CD4-positive, alpha-beta memory T cell (primary cell): ENCODE results near the gene MAFF. TPM values are rescaled to one million over a fixed set of nuclear protein-coding genes. Genes with fewer than 3 reads are reported as not detected.

Experiments used
- CTCF ChIA-PET: fragments of 350-600 bp; sonication (Branson Sonifier 250); formaldehyde crosslinking; loops from one replicate; lab custom pipeline; 2021; ENCODE audit warnings: inconsistent platforms; ENCODE audit not compliant: partially characterized antibody; lab: Charles Lee
- POLR2A ChIA-PET: fragments of 350-600 bp; sonication (Branson Sonifier 250); formaldehyde crosslinking; loops from one replicate; lab custom pipeline; 2021; ENCODE audit not compliant: partially characterized antibody; lab: Charles Lee
- DNase-seq, 5 donors: peaks; one replicate each; pipeline versions ENCODE4 v3.0.0 to v3.0.0-alpha.2; 2020 to 2022; ENCODE audit warnings: mixed read lengths in 1 of 5
- H3K27ac ChIP-seq: one replicate; pipeline ENCODE4 v1.7.0; 2013; ENCODE audit warnings: low read depth, low read length
- H3K27me3 ChIP-seq: 2 replicates; pipeline ENCODE4 v1.7.0; 2013; ENCODE audit warnings: mild to moderate bottlenecking, low read length, moderate library complexity; ENCODE audit not compliant: insufficient read depth
- H3K36me3 ChIP-seq: 2 replicates; pipeline ENCODE4 v1.7.0; 2013; ENCODE audit warnings: mild to moderate bottlenecking, low read length, moderate library complexity; ENCODE audit not compliant: insufficient read depth
- H3K4me1 ChIP-seq: 2 replicates; pipeline ENCODE4 v1.7.0; 2013; ENCODE audit warnings: mild to moderate bottlenecking, low read length, moderate library complexity; ENCODE audit not compliant: insufficient read depth
- H3K4me3 ChIP-seq, 2 donors: one replicate each; pipeline ENCODE4 v1.7.0; 2013; ENCODE audit warnings: low read length in 2 of 2, mild to moderate bottlenecking in 1 of 2
- H3K9me3 ChIP-seq, 2 donors: one replicate each; pipeline ENCODE4 v1.7.0; 2013; ENCODE audit warnings: low read length in 2 of 2, control low read depth in 1 of 2; ENCODE audit not compliant: control insufficient read depth in 1 of 2
- H3K27ac Mint-ChIP-seq, 7 donors: one replicate each; pipeline ENCODE4 v1.8.0; 2020 to 2021; ENCODE audit warnings: mixed read lengths in 7 of 7, mild to moderate bottlenecking in 6 of 7, inconsistent platforms in 3 of 7, moderate library complexity in 3 of 7
- H3K27me3 Mint-ChIP-seq, 2 donors: one replicate each; pipeline ENCODE4 v1.8.0; 2020 to 2021; ENCODE audit warnings: mixed read lengths in 2 of 2
- H3K36me3 Mint-ChIP-seq, 2 donors: one replicate each; pipeline ENCODE4 v1.8.0; 2020 to 2021; ENCODE audit warnings: mixed read lengths in 2 of 2, inconsistent platforms in 1 of 2, mild to moderate bottlenecking in 1 of 2
- H3K4me1 Mint-ChIP-seq, 4 donors: one replicate each; pipeline ENCODE4 v1.8.0; 2020 to 2021; ENCODE audit warnings: mixed read lengths in 4 of 4, mild to moderate bottlenecking in 1 of 4
- H3K4me3 Mint-ChIP-seq, 8 donors: one replicate each; pipeline ENCODE4 v1.8.0; 2020 to 2021; ENCODE audit warnings: mixed read lengths in 8 of 8, mild to moderate bottlenecking in 7 of 8, moderate library complexity in 6 of 8, inconsistent platforms in 3 of 8
- H3K9me3 Mint-ChIP-seq, 8 donors: one replicate each; pipeline ENCODE4 v1.8.0; 2020 to 2021; ENCODE audit warnings: mixed read lengths in 8 of 8, mild to moderate bottlenecking in 5 of 8, inconsistent platforms in 3 of 8, moderate library complexity in 1 of 8
- intact Hi-C: fragments of 100-400 bp; cut with micrococcal nuclease; formaldehyde crosslinking; loops from one replicate; pipeline ENCODE4 v1.15.1; 2023
- polyA plus RNA-seq, 2 donors: library from polyadenylated mRNA; unstranded; fragments of 300-500 nt; fragmentation: Illumina TruSeq; gene quantifications; one replicate each; pipeline ENCODE4 v1.2.3, GENCODE V29; 2021
- total RNA-seq, 2 experiments: library from RNA; stranded (reverse); gene quantifications; one replicate each; pipeline ENCODE4 v1.2.3, GENCODE V29; 2021

The MAFF gene
- total and polyA plus RNA-seq, 4 experiments from 2014 or later, result 3.3 to 6.8 (median 5.1) TPM

DNA sequence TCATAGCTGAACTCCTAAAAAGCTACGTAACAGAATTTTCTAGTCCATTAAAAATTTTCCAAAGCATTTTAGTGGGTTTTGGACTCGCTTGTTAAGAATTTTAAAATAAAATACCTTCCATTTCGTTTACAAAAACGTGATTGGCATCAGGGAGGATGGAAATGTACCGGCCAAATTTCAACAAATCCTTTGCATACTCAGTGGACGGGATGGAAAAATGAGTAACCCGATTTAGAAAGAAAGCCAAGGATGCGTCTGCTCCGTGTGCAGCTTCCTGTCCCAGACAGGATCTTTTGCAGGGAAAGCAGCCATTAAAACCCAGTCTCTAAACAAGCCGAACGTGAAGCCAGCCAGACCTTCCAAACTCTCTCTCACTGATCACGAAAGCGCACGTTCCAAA lies 55.4 kb downstream of the MAFF start:
- CTCF ChIA-PET, result no interaction called here
- POLR2A ChIA-PET, result no interaction called here
- Histone ChIP-seq H3K36me3 (no peaks in the 10 kb centered on the region), H3K27me3 (no peaks in the 10 kb centered on the region), H3K9me3 (no peaks in the 10 kb centered on the region), H3K27ac (no peak overlapping the region), H3K4me1 (peaks cover 7% of the 10 kb centered on the region), H3K4me3 (no peak overlapping the region)
- intact Hi-C loops, result no loop called here
- no peak overlapping the region for H3K27ac Mint-ChIP-seq
- H3K27me3 Mint-ChIP-seq, result no peaks in the 10 kb centered on the region
- peaks cover 0 to 5% of the 10 kb centered on the region in 2 donors for H3K36me3 Mint-ChIP-seq
- H3K4me3 Mint-ChIP-seq, result no peak overlapping the region
- no peak for DNase-seq
- H3K9me3 Mint-ChIP-seq, result no peaks in the 10 kb centered on the region
- H3K4me1 Mint-ChIP-seq, result peaks cover 9 to 38% (median 24%) of the 10 kb centered on the region in 4 donors

DNA sequence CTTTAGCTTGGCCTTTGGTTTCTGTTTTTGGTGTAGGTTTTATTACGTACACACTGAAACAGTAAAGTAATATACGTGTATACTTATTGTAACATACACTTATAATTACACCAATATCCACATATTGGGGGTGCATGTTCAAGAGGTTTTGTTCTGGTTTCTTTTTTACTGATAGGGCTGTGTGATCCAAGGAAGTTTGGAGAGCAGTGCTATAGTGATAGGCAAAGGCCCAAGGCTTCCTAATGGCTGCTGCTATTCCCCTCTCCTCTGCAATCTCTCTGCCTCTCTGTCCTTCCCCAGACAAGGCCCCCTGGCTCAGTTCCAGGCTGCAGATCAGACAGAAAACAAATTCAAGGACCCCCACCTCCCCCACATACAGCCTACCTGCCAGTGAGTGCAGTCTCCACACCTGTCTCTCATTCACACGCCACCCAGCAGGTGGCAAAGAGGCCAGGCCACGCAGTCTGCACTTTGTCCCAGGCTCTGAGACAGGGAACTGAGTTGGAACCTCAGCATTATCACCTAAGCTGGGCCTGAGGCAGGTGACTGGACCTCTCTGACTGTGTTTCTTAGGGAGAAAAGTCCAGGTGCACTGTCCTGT lies 56.0 kb downstream of the MAFF start:
- no peak overlapping the region for H3K4me3 Mint-ChIP-seq
- no peaks in the 10 kb centered on the region for H3K9me3 ChIP-seq
- ChIA-PET POLR2A (interaction anchor here (0.8 kb wide), 1 partner anchor 9 kb away, joined by 5 read pairs; no protein-coding TSS in a partner anchor), CTCF (no interaction called here)
- H3K27ac Mint-ChIP-seq, result no peak overlapping the region
- DNase-seq, result no peak
- no peaks in the 10 kb centered on the region for H3K27me3 Mint-ChIP-seq
- H3K4me1 ChIP-seq, result peaks cover 10% of the 10 kb centered on the region
- no peaks in the 10 kb centered on the region for H3K9me3 Mint-ChIP-seq
- H3K4me1 Mint-ChIP-seq, result peaks cover 12 to 41% (median 27%) of the 10 kb centered on the region in 4 donors
- no peaks in the 10 kb centered on the region for H3K27me3 ChIP-seq
- intact Hi-C loops, result no loop called here
- no peaks in the 10 kb centered on the region for H3K36me3 ChIP-seq
- H3K27ac ChIP-seq, result no peak overlapping the region
- peaks cover 0 to 7% of the 10 kb centered on the region in 2 donors for H3K36me3 Mint-ChIP-seq
- no peak overlapping the region for H3K4me3 ChIP-seq

DNA sequence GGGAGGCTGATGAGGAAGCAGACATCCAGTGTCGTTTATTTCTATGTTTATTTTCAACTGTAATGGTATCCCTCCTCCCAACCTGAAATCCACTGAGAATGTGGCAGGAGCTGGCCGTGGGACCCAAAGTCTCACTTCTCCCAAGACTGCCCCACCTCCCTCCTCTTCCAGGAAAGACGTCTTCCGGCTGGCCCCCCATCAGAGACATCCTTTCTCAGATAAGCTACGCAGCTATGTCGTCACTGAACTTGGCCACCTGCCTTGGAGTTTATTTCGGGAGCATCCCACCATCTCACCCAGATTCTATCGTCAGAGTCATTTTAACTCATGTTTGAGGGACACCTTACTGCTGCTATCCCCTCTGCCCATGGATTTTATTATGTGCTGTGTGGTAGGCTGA lies 57.1 kb downstream of the MAFF start:
- peaks cover 14 to 46% (median 32%) of the 10 kb centered on the region in 4 donors for H3K4me1 Mint-ChIP-seq
- POLR2A ChIA-PET, result no interaction called here
- H3K4me3 Mint-ChIP-seq, result peak overlapping the region in 2 of 8 donors; percentile 20 to 60

DNA sequence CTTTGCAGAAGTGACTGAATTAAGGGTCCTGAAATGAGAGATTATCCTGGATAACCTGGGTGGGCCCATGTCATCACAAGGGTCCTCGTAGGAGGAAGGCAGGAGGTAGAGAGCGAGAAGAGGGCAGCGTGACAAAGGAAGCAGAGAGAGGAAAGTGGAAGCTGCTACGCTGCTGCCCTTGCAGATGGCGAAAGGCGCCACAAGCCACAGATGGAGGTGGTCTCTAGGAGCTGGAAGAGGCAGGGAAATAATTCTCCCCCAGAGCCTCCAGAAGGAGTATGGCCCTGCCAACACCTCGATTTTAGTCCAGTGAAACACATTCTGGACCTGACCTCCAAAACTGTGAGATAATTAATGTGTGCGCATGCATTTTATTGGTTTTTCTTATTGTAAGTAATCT lies 57.6 kb downstream of the MAFF start:
- Histone ChIP-seq H3K4me1 (peaks cover 10% of the 10 kb centered on the region), H3K4me3 (no peak overlapping the region), H3K27ac (no peak overlapping the region), H3K36me3 (no peaks in the 10 kb centered on the region), H3K9me3 (no peaks in the 10 kb centered on the region), H3K27me3 (no peaks in the 10 kb centered on the region)
- no peak for DNase-seq
- Mint-ChIP-seq H3K27ac (peak overlapping the region in 6 of 7 donors; percentile 4 to 64 (median 32)), H3K9me3 (no peaks in the 10 kb centered on the region), H3K27me3 (no peaks in the 10 kb centered on the region), H3K4me3 (peak overlapping the region in 2 of 8 donors; percentile 60 to 68), H3K4me1 (peaks cover 14 to 47% (median 33%) of the 10 kb centered on the region in 4 donors), H3K36me3 (peaks cover 0 to 11% of the 10 kb centered on the region in 2 donors)
- CTCF ChIA-PET, result no interaction called here
- intact Hi-C loops, result no loop called here
- POLR2A ChIA-PET, result interaction anchor here (1.3 to 1.4 kb wide), 2 partner anchors 9 to 11 kb away, joined by 3 read pairs; no protein-coding TSS in a partner anchor

More for the DNA sequence above, 57.1 kb downstream of the MAFF start:
- CTCF ChIA-PET, result no interaction called here
- intact Hi-C loops, result no loop called here
- H3K36me3 ChIP-seq, result no peaks in the 10 kb centered on the region
- H3K4me1 ChIP-seq, result peaks cover 10% of the 10 kb centered on the region
- H3K27me3 Mint-ChIP-seq, result no peaks in the 10 kb centered on the region
- H3K4me3 ChIP-seq, result no peak overlapping the region
- H3K27ac ChIP-seq, result no peak overlapping the region
- H3K27me3 ChIP-seq, result no peaks in the 10 kb centered on the region
- no peaks in the 10 kb centered on the region for H3K9me3 Mint-ChIP-seq
- no peaks in the 10 kb centered on the region for H3K9me3 ChIP-seq
- peaks cover 0 to 11% of the 10 kb centered on the region in 2 donors for H3K36me3 Mint-ChIP-seq
- H3K27ac Mint-ChIP-seq, result peak overlapping the region in 3 of 7 donors; percentile 14 to 75 (median 16)
- DNase-seq, result no peak

DNA sequence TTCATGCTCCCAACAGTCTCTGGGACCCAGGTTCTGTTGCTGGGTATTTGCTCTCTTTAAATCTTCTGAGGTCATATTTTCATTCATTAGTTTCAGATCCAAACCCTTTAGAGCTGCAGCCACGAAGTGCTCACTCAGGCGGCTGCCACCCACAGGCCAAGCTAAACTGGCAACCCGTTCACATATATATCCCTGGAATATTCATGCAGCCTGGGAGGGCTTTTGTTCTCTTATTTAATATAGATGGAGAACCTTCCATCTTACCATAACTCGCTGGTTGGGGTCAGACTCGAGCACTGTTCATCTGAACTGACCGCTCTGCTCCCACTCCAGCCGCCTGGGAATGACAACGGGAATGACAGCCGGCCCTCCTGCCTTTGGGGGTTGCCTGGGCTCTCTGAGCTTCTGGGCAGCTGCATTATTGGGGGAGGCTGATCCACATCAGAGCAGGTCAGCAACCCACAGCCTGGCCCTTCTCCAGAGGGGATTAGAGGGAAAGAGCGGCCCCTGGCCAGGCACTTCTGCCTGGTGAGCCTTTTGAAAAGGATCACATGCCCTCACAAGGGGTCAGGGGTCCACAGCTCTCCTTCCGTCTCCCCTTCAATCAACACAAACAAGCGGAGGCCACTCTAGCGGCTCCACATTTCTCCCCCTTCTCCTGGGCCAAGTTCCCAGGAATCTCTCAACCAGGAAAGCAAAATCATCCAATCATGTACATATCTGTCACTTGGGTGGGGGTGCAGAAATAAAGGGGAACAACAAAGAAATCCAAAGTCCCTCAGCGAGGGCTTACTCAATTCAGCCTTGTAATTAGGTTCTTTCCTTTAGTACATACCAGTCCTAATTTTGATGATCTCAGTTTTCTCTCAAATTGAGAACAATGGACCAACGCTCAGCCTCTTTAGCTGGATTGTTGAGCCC lies 59.2 kb downstream of the MAFF start:
- intact Hi-C loops, result no loop called here
- CTCF ChIA-PET, result interaction anchor here (1.1 to 1.6 kb wide), 3 partner anchors 10 to 31 kb away, joined by 3 to 8 read pairs (median 3); no protein-coding TSS in a partner anchor
- peaks cover 0 to 11% of the 10 kb centered on the region in 2 donors for H3K36me3 Mint-ChIP-seq
- no peaks in the 10 kb centered on the region for H3K9me3 ChIP-seq
- no peaks in the 10 kb centered on the region for H3K27me3 Mint-ChIP-seq
- POLR2A ChIA-PET, result interaction anchor here (1.1 to 1.4 kb wide), 3 partner anchors 11 to 59 kb away, joined by 3 to 4 read pairs (median 3); partner anchors contain the start of gene MAFF
- no peaks in the 10 kb centered on the region for H3K9me3 Mint-ChIP-seq
- no peak overlapping the region for H3K4me3 ChIP-seq
- H3K4me3 Mint-ChIP-seq, result peak overlapping the region in 6 of 8 donors; percentile 38 to 65 (median 54)
- peak overlapping the region; percentile 26 for H3K27ac ChIP-seq
- H3K4me1 ChIP-seq, result peaks cover 21% of the 10 kb centered on the region
- peaks cover 18 to 57% (median 36%) of the 10 kb centered on the region in 4 donors for H3K4me1 Mint-ChIP-seq
- no peaks in the 10 kb centered on the region for H3K36me3 ChIP-seq
- H3K27me3 ChIP-seq, result no peaks in the 10 kb centered on the region
- peak overlapping the region; percentile 82 to 94 (median 92) for H3K27ac Mint-ChIP-seq
- no peak for DNase-seq

DNA sequence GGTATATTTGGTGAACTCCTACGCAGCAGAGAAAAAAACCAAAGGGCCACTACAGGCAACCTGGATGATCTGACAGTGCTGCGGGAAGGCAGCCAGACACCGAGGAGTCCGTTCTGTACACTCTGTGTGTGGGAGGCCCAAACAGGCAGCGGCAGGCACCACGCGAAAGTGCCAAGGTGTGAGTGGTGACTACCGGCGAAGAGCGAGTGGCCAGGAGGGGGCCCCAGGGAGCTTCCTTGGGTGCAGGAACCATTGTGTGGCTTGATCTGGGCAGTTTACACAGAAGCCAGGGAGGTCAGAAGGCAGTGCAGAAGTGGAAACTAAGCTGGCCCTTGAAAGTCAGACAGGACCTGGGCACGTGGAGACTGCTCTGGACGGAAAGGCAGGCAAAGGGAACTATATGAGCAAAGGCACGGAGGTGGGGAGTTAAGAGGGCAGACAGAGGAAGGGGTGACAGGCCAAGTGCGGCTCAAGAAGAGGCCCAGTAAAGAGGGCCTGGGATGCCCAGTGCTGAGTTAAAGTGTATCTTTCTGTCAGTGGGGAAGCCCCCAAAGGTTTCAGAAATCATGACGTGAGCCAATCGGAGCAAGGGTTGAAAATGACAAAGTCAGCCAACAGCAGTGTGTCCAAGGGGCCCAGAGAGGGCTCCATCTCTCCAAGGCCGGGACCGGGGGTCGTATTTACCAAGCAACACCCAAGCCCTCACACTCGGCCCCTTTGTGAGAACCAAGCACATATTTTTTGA lies 60.4 kb downstream of the MAFF start:
- DNase-seq, result peak in 4 of 5 donors; percentile 30 to 41 (median 36)
- Histone ChIP-seq H3K36me3 (no peaks in the 10 kb centered on the region), H3K4me3 (no peak overlapping the region), H3K27me3 (no peaks in the 10 kb centered on the region), H3K27ac (no peak overlapping the region), H3K4me1 (peaks cover 33% of the 10 kb centered on the region), H3K9me3 (no peaks in the 10 kb centered on the region)
- Mint-ChIP-seq H3K27me3 (no peaks in the 10 kb centered on the region), H3K4me1 (peaks cover 27 to 69% (median 42%) of the 10 kb centered on the region in 4 donors), H3K4me3 (peak overlapping the region in 4 of 8 donors; percentile 51 to 59 (median 56)), H3K27ac (peak overlapping the region; percentile 30 to 93 (median 65)), H3K9me3 (no peaks in the 10 kb centered on the region), H3K36me3 (peaks cover 0 to 14% of the 10 kb centered on the region in 2 donors)
- intact Hi-C loops, result loop anchor here (1.0 kb wide), 1 partner anchor 91 kb away; no protein-coding TSS in a partner anchor
- POLR2A ChIA-PET, result no interaction called here
- CTCF ChIA-PET, result interaction anchor here (0.7 to 1.0 kb wide), 2 partner anchors 56 to 91 kb away, joined by 3 read pairs; no protein-coding TSS in a partner anchor
